ENCODE results near the gene SGPL1. TPM values are rescaled to one million over a fixed set of nuclear protein-coding genes. Genes with fewer than 3 reads are reported as not detected.

The SGPL1 gene
- total and polyA plus RNA-seq, 8 donors: 47.5 to 60.6 (median 53.7) TPM

- no peak overlapping the region for H3K4me3 ChIP-seq
- H3K9me3 ChIP-seq: no peaks in the 10 kb centered on the region
- peak in 2 of 4 donors; percentile 27 to 33 for DNase-seq
- H3K36me3 ChIP-seq: no peaks in the 10 kb centered on the region
- H3K27me3 ChIP-seq: peaks cover 0 to 7% of the 10 kb centered on the region in 2 donors
- no peaks in the 10 kb centered on the region for H3K4me1 ChIP-seq
- TF ChIP-seq CTCF (IDR thresholded peaks at IDR 0.05): no peak
- no peak for ATAC-seq
- intact Hi-C loops (cut with DNase I): no loop called here
- no peak overlapping the region for H3K27ac ChIP-seq
Observed at GRCh38 chr10:70913191-70913892, 97.6 kb downstream of the SGPL1 start.

- Histone ChIP-seq H3K4me3 (no peak overlapping the region), H3K9me3 (no peaks in the 10 kb centered on the region), H3K27ac (no peak overlapping the region), H3K27me3 (peaks cover 0 to 9% of the 10 kb centered on the region in 2 donors), H3K36me3 (no peaks in the 10 kb centered on the region), H3K4me1 (no peaks in the 10 kb centered on the region)
- peak in 1 of 4 donors; percentile 20 for DNase-seq
- intact Hi-C loops (cut with DNase I): no loop called here
- TF ChIP-seq CTCF (IDR thresholded peaks at IDR 0.05): no peak
- no peak for ATAC-seq
Observed at GRCh38 chr10:70913893-70914240, 98.1 kb downstream of the SGPL1 start.

- TF ChIP-seq CTCF (IDR thresholded peaks at IDR 0.05): no peak
- Histone ChIP-seq H3K27ac (no peak overlapping the region), H3K36me3 (no peaks in the 10 kb centered on the region), H3K4me1 (no peaks in the 10 kb centered on the region), H3K4me3 (no peak overlapping the region), H3K9me3 (no peaks in the 10 kb centered on the region), H3K27me3 (peaks cover 0 to 13% of the 10 kb centered on the region in 2 donors)
- intact Hi-C loops (cut with DNase I): no loop called here
- peak in 1 of 4 donors; percentile 20 for DNase-seq
- ATAC-seq: no peak
Observed at GRCh38 chr10:70914316-70914864, 98.6 kb downstream of the SGPL1 start.

GRCh38 chr10:70915206-70915605 lies 99.5 kb downstream of the SGPL1 start:
- intact Hi-C loops (cut with DNase I): no loop called here
- peak in 1 of 4 donors; percentile 36 for DNase-seq

More at GRCh38 chr10:70915206-70915605, 99.5 kb downstream of the SGPL1 start:
- no peak for TF ChIP-seq CTCF (IDR thresholded peaks at IDR 0.05)
- no peak overlapping the region for H3K4me3 ChIP-seq
- H3K27me3 ChIP-seq: peaks cover 0 to 13% of the 10 kb centered on the region in 2 donors
- H3K27ac ChIP-seq: no peak overlapping the region
- no peaks in the 10 kb centered on the region for H3K9me3 ChIP-seq
- no peaks in the 10 kb centered on the region for H3K4me1 ChIP-seq
- H3K36me3 ChIP-seq: no peaks in the 10 kb centered on the region
- no peak for ATAC-seq
